ENCODE measurements around the gene HBA1.
"Not testable (repeated sequence)": the region's sequence is repeated elsewhere in the genome, so short reads cannot be mapped to it uniquely, and the experiment has no call there.

Gene HBA1

GRCh38 chr16:176477-177382 lies at the start of gene HBA1:
HBA1 (plus strand) TSS chr16:176680; CDS start chr16:176717, 37 bp downstream.
- not testable (repeated sequence) for DNase-seq

GRCh38 chr16:129075-129474 lies 47.4 kb upstream of the HBA1 start:
- DNase-seq, result no peak

DNA sequence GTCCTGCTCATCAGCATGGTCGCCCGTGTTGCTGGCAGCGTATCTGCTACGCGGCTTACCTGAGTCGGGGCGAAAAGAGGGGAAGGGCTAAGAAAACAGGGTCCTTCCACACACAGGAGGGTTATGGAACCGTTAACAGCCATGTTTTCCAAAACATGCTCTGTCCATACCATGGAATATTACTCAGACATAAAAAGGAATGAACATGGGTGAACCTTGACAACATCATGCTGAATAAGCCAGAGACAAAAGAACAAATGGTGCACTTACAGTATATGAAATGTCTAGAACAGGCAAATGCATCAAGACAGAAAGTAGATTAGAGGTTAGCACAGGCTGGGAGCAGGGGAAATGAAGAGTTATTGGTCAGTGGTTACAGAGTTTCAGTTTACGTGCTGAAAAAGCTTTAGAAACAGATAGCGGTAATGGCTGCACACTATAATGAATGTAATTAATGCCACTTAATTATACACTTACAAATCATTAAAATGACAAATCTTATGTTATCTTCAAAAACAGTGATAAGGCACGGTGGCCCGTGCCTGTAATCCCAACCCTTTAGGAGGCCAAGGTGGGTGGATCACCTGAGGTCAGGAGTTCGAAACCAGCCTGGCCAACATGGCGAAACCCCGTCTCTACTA lies 45.8 kb upstream of the HBA1 start:
- DNase-seq, result no peak

DNA sequence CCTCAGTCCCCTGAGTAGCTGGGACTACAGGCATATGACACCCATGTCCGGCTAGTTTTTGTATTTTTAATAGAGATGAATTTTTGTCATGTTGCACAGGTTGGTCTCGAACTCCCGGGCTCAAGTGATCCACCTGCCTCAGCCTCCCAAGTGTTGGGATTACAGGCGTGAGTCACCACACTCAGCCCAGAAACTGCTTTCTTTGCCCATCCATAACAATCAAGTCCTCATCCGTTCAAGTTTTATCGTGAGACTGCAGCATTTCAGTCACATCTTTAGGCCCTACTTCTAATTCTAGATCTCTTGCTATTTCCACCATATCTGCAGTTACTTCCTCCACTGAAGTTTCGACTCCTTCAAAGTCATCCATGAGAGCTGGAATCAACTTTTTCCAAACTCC lies 44.4 kb upstream of the HBA1 start:
- DNase-seq, result no peak

DNA sequence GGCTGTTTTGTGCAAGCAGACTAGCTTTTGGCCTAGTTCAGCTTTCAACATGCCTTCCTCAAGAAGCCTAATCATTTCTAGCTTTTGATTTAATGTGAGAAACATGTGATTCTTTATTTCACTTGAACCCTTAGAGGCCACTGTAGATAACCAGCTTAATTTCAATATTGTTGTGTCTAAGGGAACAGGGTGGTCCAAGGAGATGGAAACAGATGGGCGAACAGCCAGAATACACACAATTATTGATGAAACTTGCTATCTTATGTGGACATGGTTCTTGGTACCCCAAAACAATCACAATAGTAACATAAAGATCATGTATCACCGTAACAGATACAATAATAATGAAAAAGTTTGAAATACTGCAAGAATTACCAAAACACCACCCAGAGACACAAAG lies 42.8 kb upstream of the HBA1 start:
- no peak for DNase-seq

GRCh38 chr16:138049-138417 lies 38.4 kb upstream of the HBA1 start:
- DNase-seq, result peak; percentile 12

DNA sequence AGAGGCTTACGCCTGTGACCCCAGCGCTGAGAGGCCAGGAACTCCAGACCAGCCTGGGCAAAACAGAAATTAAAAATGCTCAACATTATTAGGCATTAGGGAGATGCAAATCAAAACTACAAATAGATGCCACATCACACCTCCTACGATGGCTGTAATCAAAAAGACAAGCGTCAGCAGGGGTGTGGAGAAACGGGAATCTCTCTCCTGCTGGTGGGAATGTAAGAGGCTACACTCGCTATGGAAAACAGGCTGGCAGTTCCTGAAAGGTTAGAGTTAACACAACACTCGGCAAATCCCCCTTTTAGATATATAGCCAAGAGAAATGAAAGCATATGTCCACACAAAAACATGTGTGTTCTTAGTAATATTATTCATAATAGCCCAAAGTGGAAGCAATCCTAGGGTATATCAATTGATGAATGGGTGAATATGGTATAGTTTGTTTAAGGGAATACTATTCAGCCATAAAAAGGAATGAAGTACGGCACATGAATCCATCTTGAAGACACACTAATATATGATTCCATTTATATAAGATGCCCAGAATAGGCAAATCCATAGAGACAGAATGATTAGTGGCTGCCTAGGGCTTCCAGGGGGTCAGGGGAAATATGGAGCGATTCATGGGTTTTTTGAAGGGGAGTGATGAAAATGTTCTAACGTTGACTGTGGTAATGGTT lies 36.2 kb upstream of the HBA1 start:
- no peak for DNase-seq

DNA sequence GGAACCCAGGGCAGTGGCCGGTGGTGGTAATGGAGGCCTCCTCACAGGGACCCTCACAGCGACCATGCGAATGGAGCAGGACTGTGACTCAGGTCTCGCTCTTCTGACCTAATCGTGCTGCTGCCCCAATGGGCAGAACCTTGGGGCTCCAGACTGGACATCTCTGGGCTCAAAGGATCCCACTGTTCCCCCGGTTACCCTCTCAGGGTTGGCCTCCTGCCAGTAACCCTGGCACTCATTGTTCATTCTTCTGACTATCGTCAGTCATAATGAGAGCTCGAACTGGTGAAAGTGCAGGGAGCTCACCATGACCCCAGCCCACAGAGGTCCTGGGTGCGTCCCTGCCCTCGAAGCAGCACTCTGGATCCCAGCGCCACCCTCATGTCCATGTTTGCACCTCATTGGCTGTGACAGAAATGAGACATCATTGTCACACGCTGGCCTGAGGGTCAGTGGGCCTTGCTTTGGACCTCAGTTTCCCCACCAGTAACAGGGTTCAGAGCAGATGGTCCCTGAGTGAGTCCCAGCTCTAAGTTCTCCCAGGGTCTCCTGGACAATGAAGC lies 34.0 kb upstream of the HBA1 start:
- no peak for DNase-seq

- no peak for DNase-seq
Measured at GRCh38 chr16:143047-143446, 33.4 kb upstream of the HBA1 start.

DNA sequence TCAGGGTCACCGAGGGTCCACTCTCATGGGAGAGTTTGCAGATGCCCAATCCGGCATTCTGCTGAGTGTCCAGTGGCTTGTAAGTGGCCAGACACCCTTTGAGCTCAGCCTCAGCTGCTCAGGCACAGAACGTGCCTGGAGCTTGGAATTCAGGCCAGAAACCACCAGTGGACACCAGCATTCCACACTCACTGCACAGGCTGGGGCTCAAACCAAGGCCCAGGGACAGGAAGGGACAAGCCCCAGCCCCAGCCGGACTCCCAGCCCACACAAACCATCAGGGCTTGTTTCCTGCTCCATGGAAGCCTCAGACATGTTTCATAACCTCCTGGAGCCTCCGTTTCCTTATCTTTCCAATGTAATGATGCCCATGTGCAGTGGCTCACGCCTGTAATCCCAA lies 33.0 kb upstream of the HBA1 start:
- DNase-seq, result no peak

GRCh38 chr16:144797-145252 lies 31.7 kb upstream of the HBA1 start:
- no peak for DNase-seq

GRCh38 chr16:146646-147045 lies 29.8 kb upstream of the HBA1 start:
- DNase-seq, result no peak

- DNase-seq, result no peak
Measured at GRCh38 chr16:149024-149660, 27.3 kb upstream of the HBA1 start.

- no peak for DNase-seq
Measured at GRCh38 chr16:152141-153128, 24.0 kb upstream of the HBA1 start, which contains the start of gene HBZ. HBZ (plus strand) TSS chr16:152644; CDS start chr16:152910, 266 bp downstream.

- not testable (repeated sequence) for DNase-seq
Measured at GRCh38 chr16:153129-153521, 23.4 kb upstream of the HBA1 start.

DNA sequence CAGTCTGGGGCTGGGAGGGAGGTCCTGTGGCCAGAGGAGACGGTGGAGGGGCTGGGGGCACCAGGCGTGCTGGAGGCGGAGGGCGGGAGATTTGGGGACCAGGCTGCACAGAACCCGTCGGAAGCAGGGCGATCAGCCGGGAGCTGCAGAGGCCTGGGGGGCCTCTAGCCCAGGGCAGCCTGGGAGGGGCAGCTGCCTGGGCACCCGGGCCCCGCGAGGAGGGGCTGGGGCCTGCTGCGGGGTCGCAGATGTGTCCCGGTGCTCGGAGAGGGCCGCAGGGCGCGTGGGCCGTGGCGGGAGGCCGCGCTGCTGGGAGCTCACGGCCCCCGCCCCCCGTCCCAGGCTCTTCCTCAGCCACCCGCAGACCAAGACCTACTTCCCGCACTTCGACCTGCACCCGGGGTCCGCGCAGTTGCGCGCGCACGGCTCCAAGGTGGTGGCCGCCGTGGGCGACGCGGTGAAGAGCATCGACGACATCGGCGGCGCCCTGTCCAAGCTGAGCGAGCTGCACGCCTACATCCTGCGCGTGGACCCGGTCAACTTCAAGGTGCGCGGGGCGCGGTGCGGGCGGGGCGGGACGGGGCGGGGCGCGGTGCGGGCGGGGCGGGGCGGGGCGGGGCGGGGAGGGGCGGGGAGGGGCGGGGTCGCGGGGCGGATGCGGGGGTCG lies 22.8 kb upstream of the HBA1 start:
- DNase-seq, result not testable (repeated sequence)

DNA sequence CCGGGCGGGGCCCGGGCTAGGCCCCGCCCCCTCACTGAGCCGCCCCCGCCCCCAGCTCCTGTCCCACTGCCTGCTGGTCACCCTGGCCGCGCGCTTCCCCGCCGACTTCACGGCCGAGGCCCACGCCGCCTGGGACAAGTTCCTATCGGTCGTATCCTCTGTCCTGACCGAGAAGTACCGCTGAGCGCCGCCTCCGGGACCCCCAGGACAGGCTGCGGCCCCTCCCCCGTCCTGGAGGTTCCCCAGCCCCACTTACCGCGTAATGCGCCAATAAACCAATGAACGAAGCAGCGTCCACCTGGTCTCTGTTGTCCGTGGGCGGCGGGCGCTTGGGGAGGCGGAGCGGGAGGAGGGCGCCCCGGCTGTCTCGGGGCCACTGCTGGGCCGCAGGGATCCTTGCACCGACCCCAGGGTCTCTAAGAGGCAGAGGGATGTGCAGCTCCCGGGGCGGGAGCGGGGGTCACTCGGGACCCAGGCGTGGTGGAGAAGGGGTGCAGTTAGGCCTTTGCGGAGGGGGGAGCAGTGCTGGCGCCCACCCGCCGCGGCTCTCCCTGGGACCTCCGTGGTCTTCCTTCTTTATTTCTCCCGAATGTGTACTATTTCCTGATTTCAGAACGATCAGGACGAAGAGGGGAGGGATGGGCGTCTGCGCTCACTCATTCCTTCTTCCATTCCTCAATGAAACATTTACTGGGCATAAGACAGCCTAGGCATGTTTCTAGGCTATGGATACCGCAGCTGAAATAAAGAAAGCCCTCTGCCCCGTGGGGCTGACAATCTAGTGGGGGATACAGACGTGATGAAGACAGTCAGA lies 22.1 kb upstream of the HBA1 start:
- DNase-seq, result no peak

GRCh38 chr16:155031-155398 lies 21.5 kb upstream of the HBA1 start:
- no peak for DNase-seq

- no peak for DNase-seq
Measured at GRCh38 chr16:159136-159849, 17.2 kb upstream of the HBA1 start.

Data from activated CD4-positive, alpha-beta T cell treated with anti-CD3 and anti-CD28 coated beads for 1 hour (primary cell).